GM19023 (cell line): ENCODE data around the gene SLC2A2.

ENCODE experiments used
- ATAC-seq: cut with Tn5 transposase; IDR thresholded peaks from one replicate; pipeline ENCODE4 v1.9.1; 2021; ENCODE audit warnings: mild to moderate bottlenecking, moderate library complexity; ENCODE audit not compliant: unreplicated experiment

The SLC2A2 gene

GRCh38 chr3:171038342-171038741 lies 11.8 kb upstream of the SLC2A2 start:
- no peak for ATAC-seq

- no peak for ATAC-seq
These were observed 2.3 kb upstream of the SLC2A2 start for GRCh38 chr3:171028779-171029232.

GRCh38 chr3:171028025-171028778 lies 1.7 kb upstream of the SLC2A2 start:
- ATAC-seq: peak; percentile 55

GRCh38 chr3:171023566-171023965 lies 3.0 kb downstream of the SLC2A2 start:
- no peak for ATAC-seq

- ATAC-seq: no peak
These were observed 5.1 kb downstream of the SLC2A2 start for GRCh38 chr3:171021377-171021776.

- no peak for ATAC-seq
These were observed 8.2 kb downstream of the SLC2A2 start for GRCh38 chr3:171018156-171018935.

GRCh38 chr3:171013822-171014748 lies 12.4 kb downstream of the SLC2A2 start:
- ATAC-seq: no peak

- no peak for ATAC-seq
These were observed 14.6 kb downstream of the SLC2A2 start for GRCh38 chr3:171011873-171012336.

GRCh38 chr3:171011109-171011872 lies 15.2 kb downstream of the SLC2A2 start:
- no peak for ATAC-seq

GRCh38 chr3:171007316-171007715 lies 19.2 kb downstream of the SLC2A2 start:
- no peak for ATAC-seq

GRCh38 chr3:171005648-171006047 lies 20.9 kb downstream of the SLC2A2 start:
- ATAC-seq: no peak

GRCh38 chr3:171001957-171002694 lies 24.4 kb downstream of the SLC2A2 start:
- no peak for ATAC-seq

GRCh38 chr3:171001250-171001893 lies 25.1 kb downstream of the SLC2A2 start:
- no peak for ATAC-seq

GRCh38 chr3:171000281-171000680 lies 26.2 kb downstream of the SLC2A2 start:
- ATAC-seq: no peak

GRCh38 chr3:170999737-171000242 lies 26.7 kb downstream of the SLC2A2 start:
- no peak for ATAC-seq

GRCh38 chr3:170997961-170998913 lies 28.3 kb downstream of the SLC2A2 start:
- ATAC-seq: no peak

- no peak for ATAC-seq
These were observed 33.7 kb downstream of the SLC2A2 start for GRCh38 chr3:170992854-170993253.

- no peak for ATAC-seq
These were observed 34.9 kb downstream of the SLC2A2 start for GRCh38 chr3:170991664-170992063.
